ENCODE measurements around the gene ARAP3. TPM values are rescaled to one million over a fixed set of nuclear protein-coding genes. Genes with fewer than 3 reads are reported as not detected.

Gene ARAP3
- total RNA-seq, 1 donor from 2014 or later, result 3.3 TPM

- ATAC-seq, result no peak
These were observed 19.5 kb upstream of the ARAP3 start for GRCh38 chr5:141701360-141702119.

- ATAC-seq, result no peak
These were observed 15.6 kb upstream of the ARAP3 start for GRCh38 chr5:141697586-141697985.

- ATAC-seq, result peak; percentile 49
These were observed 14.4 kb upstream of the ARAP3 start for GRCh38 chr5:141696431-141696830.

- peak; percentile 24 for ATAC-seq
These were observed 13.7 kb upstream of the ARAP3 start for GRCh38 chr5:141695627-141696215.

GRCh38 chr5:141694479-141694878 is 12.4 kb upstream of the ARAP3 start:
- no peak for ATAC-seq

- ATAC-seq, result peak; percentile 40
These were observed 11.1 kb upstream of the ARAP3 start for GRCh38 chr5:141692919-141693725.

- no peak for ATAC-seq
These were observed 10.5 kb upstream of the ARAP3 start for GRCh38 chr5:141692533-141692888.

- ATAC-seq, result peak; percentile 86
These were observed 10.0 kb upstream of the ARAP3 start for GRCh38 chr5:141691867-141692532.

GRCh38 chr5:141691286-141691866 is 9.3 kb upstream of the ARAP3 start:
- ATAC-seq, result no peak

GRCh38 chr5:141686648-141687416 is 4.8 kb upstream of the ARAP3 start:
- ATAC-seq, result no peak

- ATAC-seq, result no peak
These were observed 3.6 kb upstream of the ARAP3 start for GRCh38 chr5:141685591-141685990.

GRCh38 chr5:141683596-141684141 is 1.6 kb upstream of the ARAP3 start:
- no peak for ATAC-seq

- no peak for ATAC-seq
These were observed 735 bp downstream of the ARAP3 start for GRCh38 chr5:141681295-141681694.

- peak; percentile 38 for ATAC-seq
These were observed 1.3 kb downstream of the ARAP3 start for GRCh38 chr5:141680751-141681201.

- no peak for ATAC-seq
These were observed 1.9 kb downstream of the ARAP3 start for GRCh38 chr5:141680178-141680577.

- no peak for ATAC-seq
These were observed 4.6 kb downstream of the ARAP3 start for GRCh38 chr5:141677415-141677814.

GRCh38 chr5:141675672-141676071 is 6.4 kb downstream of the ARAP3 start:
- no peak for ATAC-seq

GRCh38 chr5:141674747-141675146 is 7.3 kb downstream of the ARAP3 start:
- ATAC-seq, result no peak

- peak; percentile 8 for ATAC-seq
These were observed 8.9 kb downstream of the ARAP3 start for GRCh38 chr5:141672841-141673813.
